ENCODE data around the gene PSME3. TPM values are rescaled to one million over a fixed set of nuclear protein-coding genes. Genes with fewer than 3 reads are reported as not detected.
A peak's percentile ranks its signal among the peaks of the same experiment; 100 is the strongest.

Gene PSME3
- total and polyA plus RNA-seq, 2 of the 13 experiments (the other 11 are each of a cell fraction or from before 2014, with no cell fraction given), result 66.3 to 135 TPM

DNA sequence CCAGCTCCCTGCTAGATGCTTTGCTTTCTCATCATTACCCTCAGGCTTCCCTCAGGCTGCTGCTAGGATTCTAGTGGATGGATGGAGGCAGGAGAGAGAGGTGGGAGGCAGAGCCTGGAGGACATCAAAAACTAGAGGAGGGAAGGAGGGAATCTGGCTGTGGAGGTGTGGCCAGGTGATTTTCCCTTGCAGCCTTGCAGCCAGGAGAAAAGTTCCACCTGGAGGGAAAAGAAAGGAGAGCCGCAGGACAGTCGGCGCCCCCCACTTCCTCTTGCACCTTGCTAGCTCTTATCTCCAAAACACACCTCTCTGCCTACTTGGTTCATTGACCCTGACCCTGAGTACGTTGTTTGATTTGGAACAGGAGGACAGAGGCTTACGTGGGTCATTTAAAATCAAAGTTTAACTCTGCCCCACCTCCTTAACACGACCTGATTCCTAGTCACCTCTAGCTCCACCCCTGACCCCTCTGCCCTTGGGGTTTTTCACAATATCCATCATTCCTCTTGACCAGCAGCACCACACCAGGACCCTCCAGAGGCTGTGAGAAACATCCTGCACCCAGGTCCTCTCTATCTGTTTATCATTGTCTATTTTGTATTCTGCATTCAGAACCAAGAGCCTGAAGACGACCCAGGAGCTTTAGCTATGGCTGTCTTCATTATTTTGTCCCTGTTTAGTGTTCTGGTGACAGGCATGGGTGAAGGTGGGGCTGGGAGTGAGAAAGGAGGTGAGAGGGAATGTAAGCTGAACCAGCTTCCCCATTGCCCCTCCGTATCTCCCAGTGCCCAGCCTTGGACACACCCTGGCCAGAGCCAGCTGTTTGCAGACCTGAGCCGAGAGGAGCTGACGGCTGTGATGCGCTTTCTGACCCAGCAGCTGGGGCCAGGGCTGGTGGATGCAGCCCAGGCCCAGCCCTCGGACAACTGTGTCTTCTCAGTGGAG, 33.7 kb downstream of the PSME3 start (continued):
- TF ChIP-seq, protein P1, sequence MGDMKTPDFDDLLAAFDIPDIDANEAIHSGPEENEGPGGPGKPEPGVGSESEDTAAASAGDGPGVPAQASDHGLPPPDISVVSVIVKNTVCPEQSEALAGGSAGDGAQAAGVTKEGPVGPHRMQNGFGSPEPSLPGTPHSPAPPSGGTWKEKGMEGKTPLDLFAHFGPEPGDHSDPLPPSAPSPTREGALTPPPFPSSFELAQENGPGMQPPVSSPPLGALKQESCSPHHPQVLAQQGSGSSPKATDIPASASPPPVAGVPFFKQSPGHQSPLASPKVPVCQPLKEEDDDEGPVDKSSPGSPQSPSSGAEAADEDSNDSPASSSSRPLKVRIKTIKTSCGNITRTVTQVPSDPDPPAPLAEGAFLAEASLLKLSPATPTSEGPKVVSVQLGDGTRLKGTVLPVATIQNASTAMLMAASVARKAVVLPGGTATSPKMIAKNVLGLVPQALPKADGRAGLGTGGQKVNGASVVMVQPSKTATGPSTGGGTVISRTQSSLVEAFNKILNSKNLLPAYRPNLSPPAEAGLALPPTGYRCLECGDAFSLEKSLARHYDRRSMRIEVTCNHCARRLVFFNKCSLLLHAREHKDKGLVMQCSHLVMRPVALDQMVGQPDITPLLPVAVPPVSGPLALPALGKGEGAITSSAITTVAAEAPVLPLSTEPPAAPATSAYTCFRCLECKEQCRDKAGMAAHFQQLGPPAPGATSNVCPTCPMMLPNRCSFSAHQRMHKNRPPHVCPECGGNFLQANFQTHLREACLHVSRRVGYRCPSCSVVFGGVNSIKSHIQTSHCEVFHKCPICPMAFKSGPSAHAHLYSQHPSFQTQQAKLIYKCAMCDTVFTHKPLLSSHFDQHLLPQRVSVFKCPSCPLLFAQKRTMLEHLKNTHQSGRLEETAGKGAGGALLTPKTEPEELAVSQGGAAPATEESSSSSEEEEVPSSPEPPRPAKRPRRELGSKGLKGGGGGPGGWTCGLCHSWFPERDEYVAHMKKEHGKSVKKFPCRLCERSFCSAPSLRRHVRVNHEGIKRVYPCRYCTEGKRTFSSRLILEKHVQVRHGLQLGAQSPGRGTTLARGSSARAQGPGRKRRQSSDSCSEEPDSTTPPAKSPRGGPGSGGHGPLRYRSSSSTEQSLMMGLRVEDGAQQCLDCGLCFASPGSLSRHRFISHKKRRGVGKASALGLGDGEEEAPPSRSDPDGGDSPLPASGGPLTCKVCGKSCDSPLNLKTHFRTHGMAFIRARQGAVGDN (CRISPR knock-in tag; IDR thresholded peaks at IDR 0.05), result peak; percentile 46
- TF ChIP-seq TSC22D2 (CRISPR knock-in tag; IDR thresholded peaks at IDR 0.05; ENCODE audit: borderline replicate concordance), result no peak
- TF ChIP-seq SNRNP70 (IDR thresholded peaks at IDR 0.05; ENCODE audit: low read depth, low read length), result no peak
- no peak for TF ChIP-seq ATM (IDR thresholded peaks at IDR 0.05; ENCODE audit: borderline replicate concordance)
- TF ChIP-seq RXRB (CRISPR knock-in tag; IDR thresholded peaks at IDR 0.05; ENCODE audit: borderline replicate concordance), result peak; percentile 98
- TF ChIP-seq, protein P2, sequence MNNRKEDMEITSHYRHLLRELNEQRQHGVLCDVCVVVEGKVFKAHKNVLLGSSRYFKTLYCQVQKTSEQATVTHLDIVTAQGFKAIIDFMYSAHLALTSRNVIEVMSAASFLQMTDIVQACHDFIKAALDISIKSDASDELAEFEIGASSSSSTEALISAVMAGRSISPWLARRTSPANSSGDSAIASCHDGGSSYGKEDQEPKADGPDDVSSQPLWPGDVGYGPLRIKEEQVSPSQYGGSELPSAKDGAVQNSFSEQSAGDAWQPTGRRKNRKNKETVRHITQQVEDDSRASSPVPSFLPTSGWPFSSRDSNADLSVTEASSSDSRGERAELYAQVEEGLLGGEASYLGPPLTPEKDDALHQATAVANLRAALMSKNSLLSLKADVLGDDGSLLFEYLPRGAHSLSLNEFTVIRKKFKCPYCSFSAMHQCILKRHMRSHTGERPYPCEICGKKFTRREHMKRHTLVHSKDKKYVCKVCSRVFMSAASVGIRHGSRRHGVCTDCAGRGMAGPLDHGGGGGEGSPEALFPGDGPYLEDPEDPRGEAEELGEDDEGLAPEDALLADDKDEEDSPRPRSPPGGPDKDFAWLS (CRISPR knock-in tag; IDR thresholded peaks at IDR 0.05; ENCODE audit: borderline replicate concordance), result 0 out of 2 replicates have a peak, but pooled peaks have one; percentile 73
- peak; percentile 77 for TF ChIP-seq ZNF18 (CRISPR knock-in tag; IDR thresholded peaks at IDR 0.05; ENCODE audit: insufficient replicate concordance)
- peak; percentile 84 for TF ChIP-seq HNF1B (CRISPR knock-in tag; IDR thresholded peaks at IDR 0.05)
- peak; percentile 85 for TF ChIP-seq ELF3 (CRISPR knock-in tag; IDR thresholded peaks at IDR 0.05)
- TF ChIP-seq, protein P3, sequence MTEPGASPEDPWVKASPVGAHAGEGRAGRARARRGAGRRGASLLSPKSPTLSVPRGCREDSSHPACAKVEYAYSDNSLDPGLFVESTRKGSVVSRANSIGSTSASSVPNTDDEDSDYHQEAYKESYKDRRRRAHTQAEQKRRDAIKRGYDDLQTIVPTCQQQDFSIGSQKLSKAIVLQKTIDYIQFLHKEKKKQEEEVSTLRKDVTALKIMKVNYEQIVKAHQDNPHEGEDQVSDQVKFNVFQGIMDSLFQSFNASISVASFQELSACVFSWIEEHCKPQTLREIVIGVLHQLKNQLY (CRISPR knock-in tag; IDR thresholded peaks at IDR 0.05), result peak; percentile 81; the same call in 1 of the 2 replicates
- TF ChIP-seq CEBPG (CRISPR knock-in tag; IDR thresholded peaks at IDR 0.05), result peak; percentile 57
- TF ChIP-seq GTF3A (CRISPR knock-in tag; conservative IDR thresholded peaks at IDR 0.05), result peak; percentile 85; the same call in 1 of the 2 replicates
- no peak for TF ChIP-seq ZNF256 (CRISPR knock-in tag; conservative IDR thresholded peaks at IDR 0.05)
- TF ChIP-seq, protein P4, sequence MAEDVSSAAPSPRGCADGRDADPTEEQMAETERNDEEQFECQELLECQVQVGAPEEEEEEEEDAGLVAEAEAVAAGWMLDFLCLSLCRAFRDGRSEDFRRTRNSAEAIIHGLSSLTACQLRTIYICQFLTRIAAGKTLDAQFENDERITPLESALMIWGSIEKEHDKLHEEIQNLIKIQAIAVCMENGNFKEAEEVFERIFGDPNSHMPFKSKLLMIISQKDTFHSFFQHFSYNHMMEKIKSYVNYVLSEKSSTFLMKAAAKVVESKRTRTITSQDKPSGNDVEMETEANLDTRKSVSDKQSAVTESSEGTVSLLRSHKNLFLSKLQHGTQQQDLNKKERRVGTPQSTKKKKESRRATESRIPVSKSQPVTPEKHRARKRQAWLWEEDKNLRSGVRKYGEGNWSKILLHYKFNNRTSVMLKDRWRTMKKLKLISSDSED (CRISPR knock-in tag; IDR thresholded peaks at IDR 0.05), result no peak
- no peak for TF ChIP-seq ZMAT3 (CRISPR knock-in tag; conservative IDR thresholded peaks at IDR 0.05)
- TF ChIP-seq MEF2D (CRISPR knock-in tag; IDR thresholded peaks at IDR 0.05), result peak; percentile 38
- TF ChIP-seq ATF1 (CRISPR knock-in tag; IDR thresholded peaks at IDR 0.05), result peak; percentile 61; the same call in 1 of the 2 replicates

Data from HepG2 (cell line).